HFF-Myc (cell line): ENCODE measurements around the gene APBA2.

ENCODE experiments used
- DNase-seq: peaks from one replicate; pipeline ENCODE4 v3.0.0-alpha.2; 2011; ENCODE audit warnings: low read depth; ENCODE audit errors: extremely low read depth
- H3K4me3 ChIP-seq: replicated peaks from 2 replicates; pipeline ENCODE4 v1.5.1; 2011; ENCODE audit warnings: low read depth, mild to moderate bottlenecking, control low read depth, low read length
- CTCF ChIP-seq: IDR thresholded peaks from 2 replicates; pipeline ENCODE4 v1.5.1; 2012; ENCODE audit warnings: mild to moderate bottlenecking, low read depth, low read length, control low read depth; ENCODE audit errors: missing control alignments

APBA2 gene

DNA sequence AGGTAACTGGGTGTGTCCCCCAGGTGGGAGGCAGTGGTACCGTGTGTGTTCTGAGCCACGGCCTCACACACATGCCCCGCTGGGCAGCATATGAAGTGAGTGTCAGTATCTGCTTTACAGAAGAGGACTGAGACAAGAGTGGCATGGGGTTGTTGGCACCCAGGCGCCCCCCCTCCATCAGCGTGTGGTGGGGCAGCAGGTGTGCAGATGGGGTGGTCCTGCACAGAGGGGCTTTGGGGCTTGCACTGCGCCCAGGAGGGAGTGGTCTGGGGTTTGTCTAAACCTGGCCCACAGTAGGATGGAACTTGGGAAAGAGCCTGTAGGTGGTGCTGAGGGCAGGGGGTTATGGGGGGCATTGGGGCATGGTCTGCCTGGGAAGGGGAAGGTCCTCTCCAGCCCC, 176.0 kb downstream of the APBA2 start:
- DNase-seq: no peak
- TF ChIP-seq CTCF: no peak

DNA sequence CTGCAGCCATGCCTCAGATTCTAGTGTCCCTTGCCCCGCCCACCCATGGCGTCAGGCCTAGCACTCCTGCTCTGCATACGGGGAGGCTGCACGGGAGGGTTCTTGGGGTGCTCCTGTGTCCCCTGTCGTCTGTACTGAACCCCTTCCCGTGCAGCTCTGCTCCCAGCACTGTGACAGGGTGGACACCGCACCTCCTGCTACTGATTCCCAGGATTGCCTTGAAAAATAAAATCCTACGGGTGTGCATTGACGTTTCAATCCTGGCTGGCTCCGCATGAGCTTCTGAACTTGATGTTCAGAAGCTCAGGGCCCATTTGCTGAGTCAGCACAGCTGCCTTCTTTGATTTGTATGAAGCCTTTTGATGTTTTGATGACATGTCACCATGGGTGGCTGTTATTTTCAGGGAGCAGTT, 176.4 kb downstream of the APBA2 start:
- no peak for TF ChIP-seq CTCF
- H3K4me3 ChIP-seq: no peak overlapping the region
- DNase-seq: no peak

More for the DNA sequence above, 176.0 kb downstream of the APBA2 start:
- no peak overlapping the region for H3K4me3 ChIP-seq

GRCh38 chr15:29062626-29063025, 176.9 kb downstream of the APBA2 start:
- DNase-seq: no peak
- no peak overlapping the region for H3K4me3 ChIP-seq
- no peak for TF ChIP-seq CTCF

DNA sequence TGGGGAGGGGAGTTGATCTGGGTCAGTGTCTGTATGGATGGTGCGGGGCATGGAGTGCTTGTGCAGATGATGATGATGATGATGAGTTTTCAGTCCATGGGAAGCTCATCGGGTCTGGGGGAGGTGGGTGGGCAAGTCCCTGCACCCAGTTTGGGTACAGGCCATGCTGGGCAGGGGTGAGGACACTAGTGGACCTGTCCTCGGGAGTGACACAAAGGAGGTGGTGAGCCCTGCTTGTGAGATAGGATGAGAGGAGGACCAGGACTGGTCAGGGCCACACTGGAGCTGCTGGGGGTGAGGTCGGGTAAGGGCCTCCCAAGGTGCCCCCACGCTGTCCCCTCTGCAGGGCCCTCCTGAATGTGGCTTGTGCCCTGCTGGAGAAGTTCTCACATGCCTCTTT, 177.9 kb downstream of the APBA2 start:
- TF ChIP-seq CTCF: no peak
- H3K4me3 ChIP-seq: no peak overlapping the region
- DNase-seq: no peak

GRCh38 chr15:29064290-29064689, 178.5 kb downstream of the APBA2 start:
- DNase-seq: no peak
- no peak for TF ChIP-seq CTCF
- no peak overlapping the region for H3K4me3 ChIP-seq

GRCh38 chr15:29064731-29065130, 179.0 kb downstream of the APBA2 start:
- no peak overlapping the region for H3K4me3 ChIP-seq
- TF ChIP-seq CTCF: no peak
- no peak for DNase-seq

DNA sequence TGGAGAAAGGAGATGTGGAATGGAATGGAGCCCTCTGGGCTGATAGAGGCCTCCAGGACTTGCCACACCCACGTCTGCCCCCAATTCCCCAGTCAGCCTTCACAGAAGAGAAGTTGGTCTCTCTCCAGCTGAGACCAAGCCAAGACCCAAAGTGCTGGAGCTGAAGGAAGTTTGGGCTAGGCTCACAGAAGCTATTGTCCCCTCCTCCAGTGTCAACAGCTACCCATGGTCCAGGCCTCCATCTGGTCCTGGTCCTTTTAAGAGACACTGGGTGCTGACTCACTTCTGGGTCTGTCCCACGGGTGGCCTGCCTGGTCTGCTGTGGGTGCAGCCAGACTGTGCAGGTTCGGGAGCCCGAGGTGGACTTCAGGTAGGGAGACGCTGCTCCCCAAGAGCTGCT, 179.8 kb downstream of the APBA2 start:
- TF ChIP-seq CTCF: no peak
- DNase-seq: no peak

More for the DNA sequence above, 179.8 kb downstream of the APBA2 start:
- no peak overlapping the region for H3K4me3 ChIP-seq
